GM12872 (cell line): Measurements from ENCODE around the gene CLPTM1.
"Not testable (repeated sequence)": the region's sequence is repeated elsewhere in the genome, so short reads cannot be mapped to it uniquely, and the experiment has no call there.

ENCODE experiments used
- TF ChIP-seq, protein P1 (sequence below): IDR thresholded peaks from 3 replicates; pipeline ENCODE4 v1.5.1; 2011; ENCODE audit warnings: low read depth, mild to moderate bottlenecking, low read length, moderate library complexity; ENCODE audit not compliant: insufficient read depth

The CLPTM1 gene

DNA sequence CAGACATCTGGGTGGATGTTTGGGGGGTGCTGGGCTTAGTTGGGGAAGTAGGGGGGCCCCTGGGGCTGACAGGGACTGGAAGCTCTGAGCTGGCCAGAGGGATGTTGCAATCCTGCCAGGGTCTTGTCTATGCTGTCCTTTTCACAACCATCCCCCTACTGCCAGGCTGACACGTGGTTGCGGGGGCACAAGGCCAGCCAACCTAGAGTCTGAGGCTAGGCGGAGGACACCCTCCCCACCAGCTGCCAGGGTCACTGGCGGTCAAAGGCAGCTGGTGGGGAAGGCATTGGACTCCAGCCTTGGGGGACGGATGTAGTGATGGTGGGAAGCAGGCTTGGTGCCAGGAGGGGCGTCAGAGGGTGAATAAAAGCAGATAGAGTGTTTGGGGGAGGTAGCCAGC, 42.3 kb upstream of the CLPTM1 start:
- TF ChIP-seq, protein P1, sequence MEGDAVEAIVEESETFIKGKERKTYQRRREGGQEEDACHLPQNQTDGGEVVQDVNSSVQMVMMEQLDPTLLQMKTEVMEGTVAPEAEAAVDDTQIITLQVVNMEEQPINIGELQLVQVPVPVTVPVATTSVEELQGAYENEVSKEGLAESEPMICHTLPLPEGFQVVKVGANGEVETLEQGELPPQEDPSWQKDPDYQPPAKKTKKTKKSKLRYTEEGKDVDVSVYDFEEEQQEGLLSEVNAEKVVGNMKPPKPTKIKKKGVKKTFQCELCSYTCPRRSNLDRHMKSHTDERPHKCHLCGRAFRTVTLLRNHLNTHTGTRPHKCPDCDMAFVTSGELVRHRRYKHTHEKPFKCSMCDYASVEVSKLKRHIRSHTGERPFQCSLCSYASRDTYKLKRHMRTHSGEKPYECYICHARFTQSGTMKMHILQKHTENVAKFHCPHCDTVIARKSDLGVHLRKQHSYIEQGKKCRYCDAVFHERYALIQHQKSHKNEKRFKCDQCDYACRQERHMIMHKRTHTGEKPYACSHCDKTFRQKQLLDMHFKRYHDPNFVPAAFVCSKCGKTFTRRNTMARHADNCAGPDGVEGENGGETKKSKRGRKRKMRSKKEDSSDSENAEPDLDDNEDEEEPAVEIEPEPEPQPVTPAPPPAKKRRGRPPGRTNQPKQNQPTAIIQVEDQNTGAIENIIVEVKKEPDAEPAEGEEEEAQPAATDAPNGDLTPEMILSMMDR = no peak

DNA sequence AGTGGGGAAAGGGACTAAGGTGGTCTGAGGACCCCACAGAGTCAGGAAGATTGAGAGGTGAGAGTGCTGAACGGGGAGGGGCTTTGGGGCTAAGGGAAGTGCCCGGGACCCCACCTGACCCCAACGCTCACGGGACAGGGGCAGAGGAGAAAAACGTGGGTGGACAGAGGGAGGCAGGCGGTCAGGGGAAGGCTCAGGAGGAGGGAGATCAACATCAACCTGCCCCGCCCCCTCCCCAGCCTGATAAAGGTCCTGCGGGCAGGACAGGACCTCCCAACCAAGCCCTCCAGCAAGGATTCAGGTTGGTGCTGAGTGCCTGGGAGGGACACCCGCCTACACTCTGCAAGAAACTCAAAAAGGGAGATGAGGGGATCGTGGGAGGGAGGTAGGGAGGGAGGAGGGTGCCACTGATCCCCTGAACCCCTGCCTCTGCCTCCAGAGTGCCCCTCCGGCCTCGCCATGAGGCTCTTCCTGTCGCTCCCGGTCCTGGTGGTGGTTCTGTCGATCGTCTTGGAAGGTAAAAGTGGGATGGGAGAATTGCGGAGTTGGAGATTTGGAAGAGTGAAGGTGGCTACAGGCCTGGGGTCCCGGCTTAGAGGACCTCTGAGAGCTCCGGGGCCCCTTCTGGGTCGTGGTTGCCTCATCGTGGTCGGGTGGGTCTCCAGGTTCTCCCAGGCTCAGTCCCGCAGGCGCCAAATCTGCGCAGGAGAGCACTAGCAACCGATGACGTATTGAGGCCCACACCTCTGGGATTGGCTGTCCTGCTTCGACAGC, 40.6 kb upstream of the CLPTM1 start, which contains the start of gene APOC1:
Gene APOC1, plus strand, starts transcription at position 176 of the 774 bp plus-strand sequence. Its CDS starts 284 bp downstream, at position 460.
- TF ChIP-seq, protein P1 = not testable (repeated sequence)

DNA sequence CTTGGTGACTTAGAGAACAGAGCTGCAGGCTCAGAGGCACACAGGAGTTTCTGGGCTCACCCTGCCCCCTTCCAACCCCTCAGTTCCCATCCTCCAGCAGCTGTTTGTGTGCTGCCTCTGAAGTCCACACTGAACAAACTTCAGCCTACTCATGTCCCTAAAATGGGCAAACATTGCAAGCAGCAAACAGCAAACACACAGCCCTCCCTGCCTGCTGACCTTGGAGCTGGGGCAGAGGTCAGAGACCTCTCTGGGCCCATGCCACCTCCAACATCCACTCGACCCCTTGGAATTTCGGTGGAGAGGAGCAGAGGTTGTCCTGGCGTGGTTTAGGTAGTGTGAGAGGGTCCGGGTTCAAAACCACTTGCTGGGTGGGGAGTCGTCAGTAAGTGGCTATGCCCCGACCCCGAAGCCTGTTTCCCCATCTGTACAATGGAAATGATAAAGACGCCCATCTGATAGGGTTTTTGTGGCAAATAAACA, 30.9 kb upstream of the CLPTM1 start:
- TF ChIP-seq, protein P1 = no peak

DNA sequence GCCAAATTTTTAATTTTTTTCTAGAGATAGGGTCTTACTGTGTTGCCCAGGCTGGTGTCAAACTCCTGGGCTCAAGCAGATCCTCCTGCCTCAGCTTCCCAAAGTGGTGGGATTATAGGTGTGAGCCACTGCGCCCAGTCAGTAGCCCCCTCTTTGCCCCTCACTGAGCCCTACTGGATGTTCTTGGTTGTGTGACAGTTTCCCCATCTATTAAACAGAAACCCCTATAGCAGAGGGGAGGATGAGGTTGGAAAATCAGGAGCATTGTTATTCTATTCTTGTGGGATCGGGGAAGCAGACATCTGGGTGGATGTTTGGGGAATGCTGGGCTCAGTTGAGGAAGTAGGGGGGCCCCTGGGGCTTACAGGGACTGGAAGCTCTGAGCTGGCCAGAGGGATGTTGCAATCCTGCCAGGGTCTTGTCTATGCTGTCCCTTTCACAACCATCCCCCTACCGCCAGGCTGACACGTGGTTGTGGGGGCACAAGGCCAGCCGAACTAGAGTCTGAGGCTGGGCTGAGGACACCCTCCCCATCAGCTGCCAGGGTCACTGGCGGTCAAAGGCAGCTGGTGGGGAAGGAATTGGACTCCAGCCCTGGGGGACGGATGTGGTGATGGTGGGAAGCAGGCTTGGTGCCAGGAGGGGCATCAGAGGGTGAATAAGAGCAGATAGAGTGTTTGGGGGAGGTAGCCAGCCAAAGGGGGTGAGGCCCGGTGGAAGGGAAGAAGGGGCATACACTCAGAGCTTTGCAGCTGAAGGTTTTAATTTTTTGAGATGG, 29.9 kb upstream of the CLPTM1 start:
- TF ChIP-seq, protein P1 = no peak

DNA sequence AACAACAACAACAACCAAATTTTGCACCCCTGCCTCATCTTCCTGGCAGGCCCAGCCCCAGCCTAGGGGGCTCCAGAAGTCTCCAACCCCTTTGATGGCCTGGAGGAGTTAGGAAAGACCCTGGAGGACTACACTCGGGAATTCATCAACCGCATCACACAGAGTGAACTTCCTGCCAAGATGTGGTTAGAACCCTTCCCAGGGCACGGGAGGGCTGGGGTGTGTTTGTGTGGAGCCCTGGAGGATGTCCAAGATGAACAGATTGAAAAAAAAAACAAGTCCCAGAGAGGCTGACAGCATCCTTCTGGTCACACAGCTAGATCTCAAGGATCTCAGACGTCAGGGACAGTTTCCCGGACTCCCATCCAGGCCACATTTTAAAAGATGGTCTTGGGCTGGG, 27.4 kb upstream of the CLPTM1 start:
- TF ChIP-seq, protein P1 = no peak

DNA sequence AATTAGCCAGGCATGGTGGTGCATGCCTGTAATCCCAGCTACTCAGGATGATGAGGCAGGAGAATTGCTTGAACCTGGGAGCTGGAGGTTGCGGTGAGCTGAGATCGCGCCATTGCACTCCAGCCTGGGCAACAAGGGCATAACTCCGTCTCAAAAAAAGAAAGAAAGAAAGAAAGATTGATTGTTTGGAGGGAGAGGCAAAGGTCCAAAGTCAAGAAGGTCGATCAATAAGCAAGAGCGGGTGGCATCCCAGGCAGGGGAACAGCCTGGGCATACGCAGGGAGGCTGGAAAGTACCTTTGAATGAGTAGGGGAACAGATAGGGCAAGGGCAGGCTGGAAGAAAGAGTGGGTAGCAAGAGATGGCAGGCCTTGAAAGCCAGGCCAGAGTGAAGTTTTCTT, 25.1 kb upstream of the CLPTM1 start:
- TF ChIP-seq, protein P1 = no peak

DNA sequence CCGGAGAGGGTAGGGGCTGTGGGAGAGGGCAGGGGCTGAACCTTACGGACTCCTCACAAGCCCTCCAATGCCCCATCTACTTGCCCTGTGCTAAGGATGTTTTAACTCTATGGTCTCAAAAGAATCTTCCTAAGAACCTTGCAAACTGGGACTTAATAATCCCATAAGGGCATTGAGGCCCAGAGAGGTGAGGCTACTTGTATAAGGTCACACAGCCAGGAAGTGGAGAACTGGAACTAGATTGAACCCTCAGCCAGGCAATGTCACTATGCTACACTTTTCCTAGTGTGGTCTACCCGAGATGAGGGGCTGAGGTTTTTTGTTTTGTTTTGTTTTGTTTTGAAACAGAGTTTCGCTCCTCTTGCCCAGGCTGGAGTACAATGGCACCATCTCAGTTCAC, 23.6 kb upstream of the CLPTM1 start:
- TF ChIP-seq, protein P1 = no peak
